ENCODE results near the gene AGR3. TPM values are rescaled to one million over a fixed set of nuclear protein-coding genes. Genes with fewer than 3 reads are reported as not detected.

The AGR3 gene
- total RNA-seq (2022; extraction: Qiagen RNA extraction; ENCODE audit: low read depth), result not detected in 5 replicates

DNA sequence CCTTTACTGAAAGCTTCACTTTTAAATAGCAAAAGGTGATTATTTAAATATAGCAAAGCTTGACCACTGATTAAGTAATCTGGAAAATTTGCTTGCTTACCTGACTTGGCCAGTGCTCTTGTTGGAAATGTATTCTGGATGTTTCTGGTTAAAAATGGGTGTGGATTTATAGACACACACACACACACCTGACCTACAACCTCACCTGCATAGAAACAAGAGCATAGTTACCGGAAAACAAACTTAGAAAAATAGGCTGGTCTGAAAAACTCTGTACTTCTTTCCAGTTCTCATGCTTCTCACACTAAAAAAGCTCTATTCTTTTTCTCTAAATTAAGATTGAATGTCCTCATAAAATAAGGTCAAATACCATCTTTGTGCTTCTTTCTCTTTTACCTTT lies at the start of gene AGR3:
Gene AGR3 (minus strand): TSS at position 140 of the 400 bp plus-strand sequence. CDS start 3,365 bp downstream, outside the sequence.

Other genes starting within 250 kb of the AGR3 start
- 11.9 to 15.4 TPM (median 13.4 TPM) in 5 replicates for gene ANKMY2, start 236.2 kb downstream of the AGR3 start, total RNA-seq (2022; extraction: Qiagen RNA extraction; ENCODE audit: low read depth)
- gene BZW2, start 235.8 kb downstream of the AGR3 start, total RNA-seq (2022; extraction: Qiagen RNA extraction; ENCODE audit: low read depth), result 93.8 to 102 TPM (median 97.3 TPM) in 5 replicates
- 10.9 to 14.5 TPM (median 12.8 TPM) in 5 replicates for gene TSPAN13, start 128.2 kb downstream of the AGR3 start, total RNA-seq (2022; extraction: Qiagen RNA extraction; ENCODE audit: low read depth)
- 97.0 to 175 TPM (median 138 TPM) in 5 replicates for gene AGR2, start 77.0 kb downstream of the AGR3 start, total RNA-seq (2022; extraction: Qiagen RNA extraction; ENCODE audit: low read depth)

Data from A549 treated with CpdA at 1 μM for 4 hours (cell line).